ENCODE results near the gene CCDC146.

Gene CCDC146

GRCh38 chr7:77235276-77235675, 112.9 kb downstream of the CCDC146 start:
- DNase-seq (ENCODE audit: low read depth) = peak; percentile 51
- no peak for TF ChIP-seq CTCF (IDR thresholded peaks at IDR 0.05; ENCODE audit: insufficient read depth, low read depth, low read length, missing control alignments)
- no peak overlapping the region for H3K4me3 ChIP-seq (ENCODE audit: low read length)

- no peak for DNase-seq (ENCODE audit: low read depth)
- no peak overlapping the region for H3K4me3 ChIP-seq (ENCODE audit: low read length)
- TF ChIP-seq CTCF (IDR thresholded peaks at IDR 0.05; ENCODE audit: insufficient read depth, low read depth, low read length, missing control alignments) = no peak
Observed at GRCh38 chr7:77238703-77239136, 116.3 kb downstream of the CCDC146 start.

GRCh38 chr7:77239471-77239870, 117.1 kb downstream of the CCDC146 start:
- no peak for TF ChIP-seq CTCF (IDR thresholded peaks at IDR 0.05; ENCODE audit: insufficient read depth, low read depth, low read length, missing control alignments)
- DNase-seq (ENCODE audit: low read depth) = no peak
- no peak overlapping the region for H3K4me3 ChIP-seq (ENCODE audit: low read length)

- DNase-seq (ENCODE audit: low read depth) = no peak
- no peak overlapping the region for H3K4me3 ChIP-seq (ENCODE audit: low read length)
- no peak for TF ChIP-seq CTCF (IDR thresholded peaks at IDR 0.05; ENCODE audit: insufficient read depth, low read depth, low read length, missing control alignments)
Observed at GRCh38 chr7:77242068-77242467, 119.7 kb downstream of the CCDC146 start.

- no peak overlapping the region for H3K4me3 ChIP-seq (ENCODE audit: low read length)
- no peak for DNase-seq (ENCODE audit: low read depth)
- no peak for TF ChIP-seq CTCF (IDR thresholded peaks at IDR 0.05; ENCODE audit: insufficient read depth, low read depth, low read length, missing control alignments)
Observed at GRCh38 chr7:77242554-77242953, 120.1 kb downstream of the CCDC146 start.

GRCh38 chr7:77244222-77244934, 122.0 kb downstream of the CCDC146 start:
- TF ChIP-seq CTCF (IDR thresholded peaks at IDR 0.05; ENCODE audit: insufficient read depth, low read depth, low read length, missing control alignments) = no peak
- no peak overlapping the region for H3K4me3 ChIP-seq (ENCODE audit: low read length)
- peak; percentile 69 for DNase-seq (ENCODE audit: low read depth)

Measured in epithelial cell of esophagus (primary cell).